Measurements from ENCODE around the gene MAMDC2. TPM values are rescaled to one million over a fixed set of nuclear protein-coding genes. Genes with fewer than 3 reads are reported as not detected.

The MAMDC2 gene
- total RNA-seq, 1 experiment from 2014 or later: not detected

DNA sequence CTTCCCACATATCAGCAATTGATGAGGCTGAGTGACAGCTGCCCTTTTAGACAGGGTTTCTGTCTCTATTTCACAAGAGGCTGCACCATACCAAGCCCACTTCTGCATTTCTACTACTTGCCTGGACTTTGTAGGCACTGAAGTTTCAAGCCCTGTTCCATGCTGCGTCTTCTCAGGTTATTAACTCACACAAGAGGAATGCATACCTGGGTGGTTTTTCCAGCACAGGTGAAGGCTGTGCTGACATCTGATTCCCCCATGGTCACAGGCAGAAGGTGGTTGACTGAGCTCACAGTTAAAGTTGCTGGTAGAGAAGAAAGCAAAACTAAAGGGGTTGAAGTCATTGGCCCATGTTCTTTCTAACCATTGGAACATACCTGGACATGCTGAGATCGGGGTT lies 86.6 kb downstream of the MAMDC2 start:
- Histone ChIP-seq H3K27me3 (replicated peaks) (no peaks in the 10 kb centered on the region), H3K4me1 (replicated peaks) (no peaks in the 10 kb centered on the region; the same call in 1 of the 2 replicates), H3K9me3 (replicated peaks) (no peaks in the 10 kb centered on the region), H3K4me3 (no peak overlapping the region), H3K27ac (no peak overlapping the region), H3K36me3 (no peaks in the 10 kb centered on the region)
- DNase-seq (ENCODE audit: low read depth in 1 of 2, low spot score in 2 of 2): no peak

DNA sequence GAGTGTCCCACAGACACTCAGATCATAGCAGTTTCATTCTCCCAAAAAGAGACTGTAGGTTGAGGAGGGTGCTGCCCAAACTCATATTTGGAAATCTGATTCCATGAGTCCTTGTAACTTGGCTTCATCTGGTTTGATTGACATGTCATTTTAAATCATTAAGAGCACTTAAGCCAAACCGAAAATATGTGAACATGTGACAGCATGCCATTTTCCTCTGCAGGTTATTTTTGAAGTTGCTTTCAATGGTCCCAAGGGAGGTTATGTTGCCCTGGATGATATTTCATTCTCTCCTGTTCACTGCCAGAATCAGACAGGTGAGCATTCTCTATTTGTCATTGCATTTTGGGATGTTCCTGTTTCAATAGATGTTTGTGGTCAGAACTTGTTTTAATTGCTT lies 87.6 kb downstream of the MAMDC2 start:
- Histone ChIP-seq H3K9me3 (replicated peaks) (no peaks in the 10 kb centered on the region), H3K27me3 (replicated peaks) (no peaks in the 10 kb centered on the region), H3K36me3 (no peaks in the 10 kb centered on the region), H3K4me1 (replicated peaks) (no peaks in the 10 kb centered on the region; the same call in none of the 2 replicates), H3K4me3 (no peak overlapping the region), H3K27ac (no peak overlapping the region)
- DNase-seq (ENCODE audit: low read depth in 1 of 2, low spot score in 2 of 2): no peak

DNA sequence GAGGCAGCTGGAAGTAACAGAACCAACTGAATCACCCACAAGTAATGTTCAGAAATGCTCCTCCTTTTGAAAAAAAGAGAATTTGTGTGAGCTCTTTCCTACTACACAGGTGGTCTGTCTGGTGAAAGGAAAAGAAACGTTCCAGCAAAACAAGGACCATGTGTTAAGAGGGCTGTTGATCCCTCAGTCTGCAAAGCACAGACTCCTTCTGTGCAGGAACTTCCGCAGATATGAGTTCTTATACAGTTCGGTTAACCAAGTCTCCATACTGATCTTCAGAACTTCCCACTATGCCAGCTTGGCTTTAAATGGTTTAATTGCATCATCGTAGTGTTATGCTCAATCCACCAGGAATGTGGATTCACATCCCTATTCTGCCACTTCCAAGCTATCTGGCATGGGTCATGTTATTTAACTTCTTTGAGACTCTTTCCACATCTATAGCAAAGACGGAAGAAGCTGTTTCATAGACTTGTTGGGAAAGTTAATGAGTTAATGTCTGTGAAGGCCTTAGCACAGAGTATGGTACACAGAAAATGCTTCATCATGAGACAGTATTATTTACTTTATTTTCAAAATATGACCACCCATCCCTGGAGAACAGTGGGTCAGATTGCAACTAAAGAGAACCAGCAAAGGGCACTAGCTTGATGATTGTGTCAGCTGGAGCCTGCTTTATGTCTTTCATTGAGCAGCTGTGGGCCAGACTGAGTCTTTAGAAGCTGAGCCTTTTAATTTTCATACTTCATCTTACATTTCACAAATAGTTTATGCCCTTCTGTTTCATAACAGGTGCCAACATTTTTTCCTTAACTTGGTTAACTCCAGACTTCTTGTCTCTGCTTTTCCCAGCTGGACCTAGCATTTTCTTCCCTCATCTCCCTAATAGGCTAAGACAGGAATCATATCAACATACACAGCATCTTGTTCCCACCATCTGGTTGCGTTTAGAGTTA lies 89.9 kb downstream of the MAMDC2 start:
- H3K4me1 ChIP-seq (replicated peaks): peaks cover 7% of the 10 kb centered on the region
- no peak for DNase-seq (ENCODE audit: low read depth in 1 of 2, low spot score in 2 of 2)
- H3K4me3 ChIP-seq: no peak overlapping the region
- no peaks in the 10 kb centered on the region for H3K36me3 ChIP-seq
- no peaks in the 10 kb centered on the region for H3K27me3 ChIP-seq (replicated peaks)
- no peaks in the 10 kb centered on the region for H3K9me3 ChIP-seq (replicated peaks)
- no peak overlapping the region for H3K27ac ChIP-seq

GRCh38 chr9:70134360-70134759 lies 90.7 kb downstream of the MAMDC2 start:
- H3K4me1 ChIP-seq (replicated peaks): peaks cover 7% of the 10 kb centered on the region
- H3K27me3 ChIP-seq (replicated peaks): no peaks in the 10 kb centered on the region
- no peaks in the 10 kb centered on the region for H3K9me3 ChIP-seq (replicated peaks)
- DNase-seq (ENCODE audit: low read depth in 1 of 2, low spot score in 2 of 2): no peak
- H3K27ac ChIP-seq: no peak overlapping the region
- no peaks in the 10 kb centered on the region for H3K36me3 ChIP-seq
- H3K4me3 ChIP-seq: no peak overlapping the region

DNA sequence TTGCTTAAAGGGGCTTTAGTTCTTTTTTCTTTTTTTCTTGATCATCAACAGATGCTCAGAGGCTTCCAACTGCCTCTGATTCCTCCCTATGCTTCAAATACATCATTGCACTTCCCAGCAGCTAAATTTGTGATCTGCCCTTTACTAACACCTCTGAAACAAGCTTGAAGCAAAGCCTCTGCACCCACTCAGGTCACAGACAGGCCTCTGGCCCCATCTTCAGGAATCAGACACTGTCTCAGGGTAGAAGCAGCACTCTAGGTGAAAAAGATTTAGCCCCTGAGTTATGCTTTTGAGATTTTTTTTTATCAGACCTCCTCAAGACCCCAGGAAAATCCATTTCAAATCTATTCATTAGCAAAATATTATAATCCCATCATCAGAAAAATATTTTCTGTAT lies 91.5 kb downstream of the MAMDC2 start:
- H3K27ac ChIP-seq: no peak overlapping the region
- no peak for DNase-seq (ENCODE audit: low read depth in 1 of 2, low spot score in 2 of 2)
- no peaks in the 10 kb centered on the region for H3K9me3 ChIP-seq (replicated peaks)
- peaks cover 7% of the 10 kb centered on the region for H3K4me1 ChIP-seq (replicated peaks)
- no peaks in the 10 kb centered on the region for H3K36me3 ChIP-seq
- H3K4me3 ChIP-seq: no peak overlapping the region
- no peaks in the 10 kb centered on the region for H3K27me3 ChIP-seq (replicated peaks)

GRCh38 chr9:70136632-70137031 lies 93.0 kb downstream of the MAMDC2 start:
- no peak for DNase-seq (ENCODE audit: low read depth in 1 of 2, low spot score in 2 of 2)
- Histone ChIP-seq H3K27ac (no peak overlapping the region), H3K4me3 (no peak overlapping the region), H3K36me3 (no peaks in the 10 kb centered on the region), H3K4me1 (replicated peaks) (peaks cover 7% of the 10 kb centered on the region), H3K27me3 (replicated peaks) (no peaks in the 10 kb centered on the region), H3K9me3 (replicated peaks) (no peaks in the 10 kb centered on the region)

DNA sequence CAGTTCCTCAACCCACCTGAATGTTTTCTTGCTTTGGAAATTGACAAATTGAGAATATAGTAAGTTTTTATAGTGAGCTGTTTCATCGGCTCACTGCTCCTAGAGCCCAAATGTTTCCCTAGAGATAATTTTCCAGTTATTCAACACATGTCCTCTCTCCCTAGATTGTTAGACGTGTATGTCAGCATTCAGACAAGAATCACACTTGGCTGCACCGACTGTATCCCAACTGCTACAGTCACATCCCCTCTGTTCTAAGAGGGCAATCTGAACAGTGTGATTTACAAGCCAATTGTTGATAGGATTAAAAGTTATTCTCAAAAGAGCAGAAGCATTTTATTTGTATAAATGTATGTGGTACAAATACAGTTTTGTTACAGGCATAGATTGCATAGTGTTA lies 93.9 kb downstream of the MAMDC2 start:
- no peaks in the 10 kb centered on the region for H3K36me3 ChIP-seq
- H3K9me3 ChIP-seq (replicated peaks): no peaks in the 10 kb centered on the region
- H3K4me3 ChIP-seq: no peak overlapping the region
- H3K27me3 ChIP-seq (replicated peaks): no peaks in the 10 kb centered on the region
- H3K27ac ChIP-seq: no peak overlapping the region
- peaks cover 7% of the 10 kb centered on the region for H3K4me1 ChIP-seq (replicated peaks)
- no peak for DNase-seq (ENCODE audit: low read depth in 1 of 2, low spot score in 2 of 2)

GRCh38 chr9:70142101-70142500 lies 98.5 kb downstream of the MAMDC2 start:
- H3K36me3 ChIP-seq: no peaks in the 10 kb centered on the region
- no peak for DNase-seq (ENCODE audit: low read depth in 1 of 2, low spot score in 2 of 2)
- no peak overlapping the region for H3K27ac ChIP-seq

DNA sequence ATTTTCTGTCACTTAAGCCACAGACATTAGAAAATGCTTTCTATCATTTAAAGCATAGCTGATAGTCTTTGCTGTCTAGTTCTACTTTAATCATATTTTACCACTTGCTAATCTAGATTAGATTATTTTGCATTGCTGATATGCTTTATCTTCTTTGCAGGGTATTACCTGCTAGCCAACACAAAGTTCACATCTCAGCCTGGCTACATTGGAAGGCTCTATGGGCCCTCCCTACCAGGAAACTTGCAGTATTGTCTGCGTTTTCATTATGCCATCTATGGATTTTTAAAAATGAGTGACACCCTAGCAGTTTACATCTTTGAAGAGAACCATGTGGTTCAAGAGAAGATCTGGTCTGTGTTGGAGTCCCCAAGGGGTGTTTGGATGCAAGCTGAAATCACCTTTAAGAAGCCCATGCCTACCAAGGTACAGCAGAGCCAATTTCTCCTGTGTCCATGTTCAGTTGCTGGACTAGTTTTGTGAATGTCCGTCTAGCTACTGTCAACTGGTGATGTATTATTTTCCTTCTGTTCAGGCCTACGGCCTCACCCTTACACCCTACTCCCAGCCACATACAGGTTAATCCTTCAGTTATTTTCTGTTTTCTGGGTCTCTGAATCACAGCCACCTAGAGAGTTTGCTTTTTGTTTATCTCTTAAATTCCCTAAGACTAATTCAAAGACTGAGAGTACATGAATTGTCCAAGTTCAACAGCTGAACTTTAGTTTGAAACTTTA lies 99.9 kb downstream of the MAMDC2 start:
- Histone ChIP-seq H3K27ac (no peak overlapping the region), H3K9me3 (replicated peaks) (no peaks in the 10 kb centered on the region), H3K4me1 (replicated peaks) (peaks cover 5% of the 10 kb centered on the region; the same call in 1 of the 2 replicates), H3K27me3 (replicated peaks) (no peaks in the 10 kb centered on the region), H3K4me3 (no peak overlapping the region), H3K36me3 (no peaks in the 10 kb centered on the region)
- no peak for DNase-seq (ENCODE audit: low read depth in 1 of 2, low spot score in 2 of 2)

More at GRCh38 chr9:70142101-70142500, 98.5 kb downstream of the MAMDC2 start:
- no peak overlapping the region for H3K4me3 ChIP-seq
- H3K27me3 ChIP-seq (replicated peaks): no peaks in the 10 kb centered on the region
- no peaks in the 10 kb centered on the region for H3K9me3 ChIP-seq (replicated peaks)
- peaks cover 5% of the 10 kb centered on the region; the same call in 1 of the 2 replicates for H3K4me1 ChIP-seq (replicated peaks)

GRCh38 chr9:70144131-70144503 lies 100.5 kb downstream of the MAMDC2 start:
- DNase-seq (ENCODE audit: low read depth in 1 of 2, low spot score in 2 of 2): no peak
- peaks cover 5% of the 10 kb centered on the region; the same call in 1 of the 2 replicates for H3K4me1 ChIP-seq (replicated peaks)
- no peak overlapping the region for H3K27ac ChIP-seq
- H3K36me3 ChIP-seq: no peaks in the 10 kb centered on the region
- no peaks in the 10 kb centered on the region for H3K9me3 ChIP-seq (replicated peaks)
- H3K27me3 ChIP-seq (replicated peaks): no peaks in the 10 kb centered on the region
- H3K4me3 ChIP-seq: no peak overlapping the region

DNA sequence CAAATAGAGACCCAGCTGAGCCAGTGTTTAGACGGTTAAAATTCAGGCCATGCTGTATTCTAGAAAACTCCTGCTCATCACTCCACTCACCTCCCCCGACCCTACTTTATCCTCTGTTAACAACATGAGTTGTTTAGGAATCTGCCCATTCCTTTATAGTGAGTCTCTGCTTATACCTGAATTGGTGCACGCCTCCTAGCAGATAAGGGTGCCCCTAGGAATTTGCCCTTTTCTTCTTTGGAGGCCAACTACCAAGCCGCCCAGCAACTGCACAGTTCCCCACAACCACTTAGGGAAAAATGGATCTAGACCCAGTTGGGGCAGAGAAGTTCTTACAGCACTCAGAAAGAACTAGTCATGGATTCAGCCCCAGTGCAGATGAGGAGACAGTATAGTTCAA lies 102.3 kb downstream of the MAMDC2 start:
- Histone ChIP-seq H3K27me3 (replicated peaks) (no peaks in the 10 kb centered on the region), H3K9me3 (replicated peaks) (no peaks in the 10 kb centered on the region), H3K4me1 (replicated peaks) (peaks cover 5% of the 10 kb centered on the region; the same call in 1 of the 2 replicates), H3K4me3 (no peak overlapping the region), H3K36me3 (no peaks in the 10 kb centered on the region), H3K27ac (no peak overlapping the region)
- DNase-seq (ENCODE audit: low read depth in 1 of 2, low spot score in 2 of 2): no peak

DNA sequence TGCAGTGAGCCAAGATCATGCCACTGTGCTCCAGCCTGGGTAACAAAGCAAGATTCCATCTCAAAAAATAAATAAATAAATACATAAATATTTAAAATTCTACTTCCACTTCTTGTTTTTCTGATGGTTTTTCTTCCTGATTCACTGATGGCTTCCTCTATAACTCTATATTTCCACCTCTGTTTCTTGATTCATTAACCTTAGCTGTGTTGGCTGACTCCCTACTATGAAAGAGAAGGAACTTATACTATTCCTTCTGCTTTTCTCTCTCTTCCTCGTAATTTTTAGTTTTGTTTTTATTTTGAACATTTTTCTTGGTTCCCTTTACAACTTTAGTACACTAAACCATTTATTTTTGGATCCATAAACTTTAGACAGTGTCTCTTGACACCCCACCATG lies 103.5 kb downstream of the MAMDC2 start:
- DNase-seq (ENCODE audit: low read depth in 1 of 2, low spot score in 2 of 2): no peak
- no peaks in the 10 kb centered on the region for H3K27me3 ChIP-seq (replicated peaks)
- H3K36me3 ChIP-seq: no peaks in the 10 kb centered on the region
- no peaks in the 10 kb centered on the region for H3K9me3 ChIP-seq (replicated peaks)
- H3K4me3 ChIP-seq: no peak overlapping the region
- H3K4me1 ChIP-seq (replicated peaks): peaks cover 5% of the 10 kb centered on the region; the same call in 1 of the 2 replicates
- H3K27ac ChIP-seq: no peak overlapping the region

- Histone ChIP-seq H3K36me3 (no peaks in the 10 kb centered on the region), H3K27ac (no peak overlapping the region), H3K4me1 (replicated peaks) (peaks cover 5% of the 10 kb centered on the region; the same call in 1 of the 2 replicates), H3K9me3 (replicated peaks) (no peaks in the 10 kb centered on the region), H3K4me3 (no peak overlapping the region), H3K27me3 (replicated peaks) (no peaks in the 10 kb centered on the region)
- no peak for DNase-seq (ENCODE audit: low read depth in 1 of 2, low spot score in 2 of 2)
These were observed 104.0 kb downstream of the MAMDC2 start for GRCh38 chr9:70147651-70148050.

- no peaks in the 10 kb centered on the region for H3K9me3 ChIP-seq (replicated peaks)
- DNase-seq (ENCODE audit: low read depth in 1 of 2, low spot score in 2 of 2): no peak
- H3K27ac ChIP-seq: no peak overlapping the region
- H3K4me1 ChIP-seq (replicated peaks): peaks cover 4% of the 10 kb centered on the region; the same call in 1 of the 2 replicates
- no peaks in the 10 kb centered on the region for H3K36me3 ChIP-seq
- no peak overlapping the region for H3K4me3 ChIP-seq
- no peaks in the 10 kb centered on the region for H3K27me3 ChIP-seq (replicated peaks)
These were observed 108.7 kb downstream of the MAMDC2 start for GRCh38 chr9:70152350-70152749.

Data from SJSA1 (cell line).